ENCODE data around the gene MAP3K9.
A peak's percentile ranks its signal among the peaks of the same experiment; 100 is the strongest.
"Not testable (repeated sequence)": the region's sequence is repeated elsewhere in the genome, so short reads cannot be mapped to it uniquely, and the experiment has no call there.

The MAP3K9 gene

GRCh38 chr14:70809225-70810219, at the start of gene MAP3K9:
TSS of gene MAP3K9 (minus strand) at chr14:70809513. CDS start at chr14:70809171, 342 bp downstream.
- peak; percentile 83 to 91 (median 89) for DNase-seq (ENCODE audit: low read depth in 3 of 3)

DNA sequence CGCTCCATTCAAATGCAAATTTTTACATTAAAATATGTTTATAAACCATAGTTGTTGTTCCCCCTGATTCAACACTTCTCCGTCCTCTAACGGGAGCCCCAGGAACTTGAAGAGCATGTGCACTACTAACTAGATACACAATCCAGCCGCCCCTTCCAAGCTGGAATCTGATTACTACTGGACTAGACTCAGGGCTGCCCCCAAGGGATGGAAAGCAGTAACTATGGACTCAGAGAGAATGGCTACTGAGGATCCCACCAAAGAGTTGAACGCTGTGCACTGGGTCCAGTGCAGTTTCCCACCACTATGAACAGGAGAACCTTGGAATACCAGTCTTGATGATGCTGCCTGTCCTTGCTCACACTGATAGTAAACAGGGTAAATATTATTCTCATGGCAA, 49.3 kb upstream of the MAP3K9 start:
- no peak for DNase-seq (ENCODE audit: low read depth in 3 of 3)

- DNase-seq (ENCODE audit: low read depth in 3 of 3) = no peak
These were observed 48.2 kb upstream of the MAP3K9 start for GRCh38 chr14:70857496-70857890.

DNA sequence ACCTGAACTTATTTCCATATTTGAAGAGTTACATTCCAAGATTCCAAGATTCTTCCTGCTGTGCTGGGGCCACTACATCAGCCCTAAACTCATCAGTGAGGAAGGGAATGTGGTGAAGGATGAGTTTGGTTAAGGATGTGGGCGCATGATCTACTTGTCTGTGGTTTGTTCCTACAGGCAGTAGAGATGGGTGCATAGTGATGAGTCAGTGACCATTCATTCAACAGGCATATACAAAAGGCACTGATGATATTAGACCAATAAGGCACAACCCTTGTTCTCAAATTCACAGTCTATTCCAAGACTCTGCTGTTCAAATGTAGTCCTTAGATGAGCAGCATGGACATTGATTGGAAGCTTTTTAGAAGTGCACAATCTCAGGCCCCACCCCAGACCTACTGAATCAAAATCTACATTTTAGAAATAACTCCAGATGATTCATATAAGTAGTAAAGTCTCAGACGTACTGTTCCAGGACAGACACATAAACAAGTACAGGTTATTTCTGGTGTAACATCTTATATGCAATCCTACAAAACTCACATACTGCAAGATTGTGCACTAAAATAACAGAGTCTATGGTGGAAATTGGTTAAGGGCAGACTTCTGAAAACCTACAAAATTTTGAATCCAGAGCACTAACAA, 47.7 kb upstream of the MAP3K9 start:
- no peak for DNase-seq (ENCODE audit: low read depth in 3 of 3)

- no peak for DNase-seq (ENCODE audit: low read depth in 3 of 3)
These were observed 46.2 kb upstream of the MAP3K9 start for GRCh38 chr14:70855486-70855885.

- not testable (repeated sequence) for DNase-seq (ENCODE audit: low read depth in 3 of 3)
These were observed 44.3 kb upstream of the MAP3K9 start for GRCh38 chr14:70853658-70854057.

DNA sequence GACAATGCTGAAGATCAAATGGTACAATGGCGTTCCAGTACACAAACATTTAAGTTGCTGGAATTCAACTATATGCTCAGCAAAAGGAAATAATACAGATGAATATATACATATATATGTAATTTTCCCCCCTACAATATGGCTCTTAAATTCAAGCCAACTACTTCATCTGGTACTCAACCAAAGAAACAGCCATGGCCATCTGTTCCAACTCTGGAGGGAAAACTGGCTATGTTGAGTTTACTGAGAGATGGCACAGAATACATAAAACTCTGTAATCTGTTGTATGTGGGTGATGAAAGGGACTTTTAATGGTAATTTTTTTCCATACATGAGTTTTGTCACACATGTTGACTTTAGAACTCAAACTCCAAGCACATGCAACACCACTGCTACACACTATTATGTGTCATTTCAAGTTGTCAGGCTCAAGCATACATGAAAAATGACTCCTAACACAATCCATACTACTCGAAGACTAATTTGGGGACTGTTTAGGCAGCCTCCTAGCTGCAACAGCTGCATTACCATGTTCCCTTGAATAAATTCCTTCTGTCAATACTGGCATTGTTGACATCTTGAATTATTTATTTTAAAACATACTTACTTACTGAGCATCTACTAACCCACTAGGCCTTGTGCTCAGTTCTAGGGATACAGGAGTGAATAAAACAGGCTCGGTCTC, 38.2 kb upstream of the MAP3K9 start:
- DNase-seq (ENCODE audit: low read depth in 3 of 3) = no peak

DNA sequence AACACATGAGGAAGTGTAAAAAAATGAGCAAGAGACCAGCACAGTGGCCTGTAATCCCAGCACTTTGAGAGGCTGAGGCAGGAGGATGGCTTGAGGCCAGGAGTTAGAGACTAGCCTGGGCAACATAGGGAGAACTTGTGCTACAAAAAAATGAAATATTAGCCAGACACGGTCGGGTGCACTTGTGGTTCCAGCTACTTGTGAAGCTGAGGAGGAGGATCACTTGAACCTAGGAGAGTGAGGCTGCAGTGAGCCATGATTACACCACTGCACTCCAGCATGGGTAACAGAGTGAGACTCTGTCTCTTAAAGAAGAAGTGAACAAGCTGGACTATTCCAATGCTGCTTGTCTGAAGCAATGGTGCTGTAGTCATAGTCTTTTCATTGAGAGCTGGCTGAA, 36.3 kb upstream of the MAP3K9 start:
- DNase-seq (ENCODE audit: low read depth in 3 of 3) = no peak

- no peak for DNase-seq (ENCODE audit: low read depth in 3 of 3)
These were observed 33.6 kb upstream of the MAP3K9 start for GRCh38 chr14:70842851-70843462.

GRCh38 chr14:70838076-70838475, 28.8 kb upstream of the MAP3K9 start:
- DNase-seq (ENCODE audit: low read depth in 3 of 3) = no peak

- DNase-seq (ENCODE audit: low read depth in 3 of 3) = no peak
These were observed 27.6 kb upstream of the MAP3K9 start for GRCh38 chr14:70836946-70837345.

- DNase-seq (ENCODE audit: low read depth in 3 of 3) = no peak
These were observed 24.6 kb upstream of the MAP3K9 start for GRCh38 chr14:70833884-70834283.

GRCh38 chr14:70832561-70833305, 23.4 kb upstream of the MAP3K9 start:
- no peak for DNase-seq (ENCODE audit: low read depth in 3 of 3)

- no peak for DNase-seq (ENCODE audit: low read depth in 3 of 3)
These were observed 21.9 kb upstream of the MAP3K9 start for GRCh38 chr14:70830998-70831781.

- no peak for DNase-seq (ENCODE audit: low read depth in 3 of 3)
These were observed 18.9 kb upstream of the MAP3K9 start for GRCh38 chr14:70828188-70828587.

DNA sequence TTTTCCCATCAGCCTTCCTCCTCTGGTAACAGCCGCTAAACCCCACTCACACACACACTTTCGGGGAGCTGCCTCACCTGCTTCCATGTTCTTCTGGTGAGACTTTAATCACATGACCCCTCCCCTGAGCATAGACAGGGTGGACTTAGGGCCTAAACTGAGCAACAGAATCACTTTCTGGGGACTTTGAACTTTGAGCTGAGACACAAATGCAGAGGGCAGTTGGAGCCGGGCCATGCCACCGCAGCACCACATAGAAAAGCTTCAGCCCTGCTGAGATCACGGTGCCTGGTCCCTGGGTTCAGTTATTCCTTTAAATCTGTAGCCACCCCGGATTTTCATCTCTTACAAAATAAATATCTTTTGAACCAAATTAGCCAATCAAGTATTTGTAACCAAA, 18.4 kb upstream of the MAP3K9 start:
- no peak for DNase-seq (ENCODE audit: low read depth in 3 of 3)

DNA sequence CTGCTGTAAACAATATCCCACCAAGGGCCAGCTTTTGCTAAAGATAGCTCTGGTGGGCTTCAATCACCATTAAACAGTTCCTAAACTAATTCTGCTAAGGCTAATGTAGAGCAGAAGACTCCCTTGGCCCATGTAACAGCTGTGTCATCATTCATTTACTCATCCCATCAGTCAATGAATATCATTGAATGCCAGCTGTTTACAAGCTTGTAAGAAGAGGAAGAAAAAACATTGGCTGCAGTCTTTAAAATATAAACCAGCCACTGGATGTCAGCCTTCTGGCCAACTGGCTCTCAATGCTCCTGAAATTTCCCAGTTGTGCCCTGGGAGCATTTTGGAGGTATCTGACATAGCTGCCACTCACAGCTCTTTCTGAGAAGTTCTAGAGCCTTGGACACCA, 18.0 kb upstream of the MAP3K9 start:
- no peak for DNase-seq (ENCODE audit: low read depth in 3 of 3)

GRCh38 chr14:70823281-70823680, 14.0 kb upstream of the MAP3K9 start:
- DNase-seq (ENCODE audit: low read depth in 3 of 3) = no peak

- DNase-seq (ENCODE audit: low read depth in 3 of 3) = peak in 1 of 3 donors; percentile 20
These were observed 13.3 kb upstream of the MAP3K9 start for GRCh38 chr14:70822530-70823185.
